SK-N-MC (cell line): ENCODE results near the gene RHOA.

ENCODE experiments used
- EZH2 ChIP-seq: fragments of 200-600 bp; sonication (generic); IDR thresholded peaks from one replicate; pipeline ENCODE4 v1.6.1; 2017; ENCODE audit warnings: antibody characterized with exemption
- FOXP2 ChIP-seq: optimal IDR thresholded peaks from 2 replicates; pipeline ENCODE3; 2011; ENCODE audit warnings: mild to moderate bottlenecking, moderate library complexity; ENCODE audit not compliant: insufficient read depth; ENCODE audit errors: extremely low read length, control extremely low read depth
- POLR2AphosphoS5 ChIP-seq: IDR thresholded peaks from 2 replicates; pipeline ENCODE4 v1.6.1; 2012; ENCODE audit warnings: mild to moderate bottlenecking, low read depth, low read length, borderline replicate concordance

GRCh38 chr3:49411535-49411967 lies 225 bp downstream of the RHOA start:
- no peak for TF ChIP-seq EZH2
- TF ChIP-seq POLR2AphosphoS5 = no peak
- TF ChIP-seq FOXP2 = no peak
